Upper lobe of left lung (tissue), 6 donors: ENCODE data around the gene POLR3G. TPM values are rescaled to one million over a fixed set of nuclear protein-coding genes. Genes with fewer than 3 reads are reported as not detected.

Experiments
- ATAC-seq, 2 donors: fragments of 200-7000 bp; cut with Tn5 transposase; one replicate each; pipeline ENCODE4 v1.9.1; 2022; ENCODE audit warnings: mild to moderate bottlenecking in 2 of 2, moderate library complexity in 2 of 2; ENCODE audit not compliant: low FRiP score in 2 of 2
- DNase-seq, 2 donors: peaks; one replicate each; pipeline ENCODE4 v3.0.0-alpha.2; 2019 to 2020
- H3K27ac ChIP-seq, 4 donors: fragments of 200-600 bp; sonication (generic); one replicate each; pipeline ENCODE4 v1.5.1; 2016 to 2019
- H3K27me3 ChIP-seq, 4 donors: fragments of 200-600 bp; sonication (generic); one replicate each; pipeline ENCODE4 v1.5.1; 2017 to 2019
- H3K36me3 ChIP-seq, 4 donors: fragments of 200-600 bp; sonication (generic); one replicate each; pipeline ENCODE4 v1.5.1; 2016 to 2019
- H3K4me1 ChIP-seq, 4 donors: fragments of 200-600 bp; sonication (generic); one replicate each; pipeline ENCODE4 v1.5.1; 2018 to 2019
- H3K4me3 ChIP-seq, 4 donors: fragments of 200-600 bp; sonication (generic); one replicate each; pipeline ENCODE4 v1.5.1; 2017 to 2019; ENCODE audit warnings: mild to moderate bottlenecking in 2 of 4, moderate library complexity in 1 of 4
- H3K9me3 ChIP-seq, 4 donors: fragments of 200-600 bp; sonication (generic); one replicate each; pipeline ENCODE4 v1.5.1; 2018 to 2019
- EP300 ChIP-seq, 4 donors: sonication (generic); formaldehyde crosslinking; IDR thresholded peaks; one replicate each; pipeline ENCODE4 v1.5.1; 2017; ENCODE audit warnings: antibody characterized with exemption in 4 of 4, control low read depth in 2 of 4
- POLR2A ChIP-seq, 4 donors: fragments of 450-650 bp; IDR thresholded peaks; one replicate each; pipeline ENCODE4 v1.5.1; 2016 to 2017; ENCODE audit warnings: antibody characterized with exemption in 4 of 4, mild to moderate bottlenecking in 2 of 4
- POLR2AphosphoS5 ChIP-seq, 2 donors: sonication (generic); formaldehyde crosslinking; IDR thresholded peaks; one replicate each; pipeline ENCODE4 v1.5.1; 2017; ENCODE audit warnings: antibody characterized with exemption in 2 of 2
- WGBS, 2 donors: methylation state at CpG; one replicate each; pipeline ENCODE4 v1.1.5; 2017 to 2018; 5-methylcytosine and 5-hydroxymethylcytosine counted together
- total RNA-seq, 6 donors: library from RNA; depleted of rRNA in 4 of 6; stranded (reverse); fragments of >200 nt in 4 of 6; gene quantifications; one replicate each; pipeline versions ENCODE4 v1.1.0 to v1.2.1, GENCODE V29; 2016 to 2021
- TF ChIP-seq, protein P1 (sequence below), 6 experiments: fragments of 450-650 bp in 4 of 6; fragments of 200-600 bp in 2 of 6; sonication (generic) in 2 of 6; IDR thresholded peaks; one replicate each; pipeline ENCODE4 v1.5.1; 2016 to 2019; ENCODE audit warnings: antibody characterized with exemption in 6 of 6
- donor health status: DM: no; HTN: no; CAD: no; lungs with moderate emphysema.
- donor health status: DM: no; HTN: yes; CAD: no; lungs with severe emphysema.

Gene POLR3G
- total RNA-seq, 6 donors from 2014 or later, result 0.33 to 2.5 (median 1.9) TPM; not detected in 1

DNA sequence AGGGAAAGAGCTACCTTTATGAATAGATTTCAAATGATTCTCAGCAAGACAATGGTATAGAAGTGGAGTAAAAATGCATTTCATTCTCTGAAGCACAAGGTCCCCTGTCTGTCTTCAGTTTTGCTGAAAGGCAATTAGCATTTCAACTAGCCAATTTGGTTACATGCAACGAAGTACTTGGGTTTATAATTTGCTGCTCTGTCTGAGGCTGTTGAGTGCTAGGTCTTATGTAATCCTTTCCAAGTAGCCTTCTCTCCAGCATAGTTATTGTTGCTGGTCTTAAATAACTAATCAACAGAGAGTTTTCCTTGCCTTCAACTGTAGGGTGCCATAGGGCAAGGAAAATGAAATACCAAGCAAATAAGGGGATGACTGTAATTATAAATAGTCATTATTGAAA is 88.4 kb downstream of the POLR3G start:
- H3K4me1 ChIP-seq, result peaks cover 6 to 17% (median 13%) of the 10 kb centered on the region in 4 donors
- H3K27ac ChIP-seq, result no peak overlapping the region
- H3K4me3 ChIP-seq, result no peak overlapping the region
- no peak for ATAC-seq
- H3K27me3 ChIP-seq, result peaks cover 0 to 10% (median 4%) of the 10 kb centered on the region in 4 donors
- no peak for DNase-seq
- H3K36me3 ChIP-seq, result no peaks in the 10 kb centered on the region
- TF ChIP-seq, protein P1, sequence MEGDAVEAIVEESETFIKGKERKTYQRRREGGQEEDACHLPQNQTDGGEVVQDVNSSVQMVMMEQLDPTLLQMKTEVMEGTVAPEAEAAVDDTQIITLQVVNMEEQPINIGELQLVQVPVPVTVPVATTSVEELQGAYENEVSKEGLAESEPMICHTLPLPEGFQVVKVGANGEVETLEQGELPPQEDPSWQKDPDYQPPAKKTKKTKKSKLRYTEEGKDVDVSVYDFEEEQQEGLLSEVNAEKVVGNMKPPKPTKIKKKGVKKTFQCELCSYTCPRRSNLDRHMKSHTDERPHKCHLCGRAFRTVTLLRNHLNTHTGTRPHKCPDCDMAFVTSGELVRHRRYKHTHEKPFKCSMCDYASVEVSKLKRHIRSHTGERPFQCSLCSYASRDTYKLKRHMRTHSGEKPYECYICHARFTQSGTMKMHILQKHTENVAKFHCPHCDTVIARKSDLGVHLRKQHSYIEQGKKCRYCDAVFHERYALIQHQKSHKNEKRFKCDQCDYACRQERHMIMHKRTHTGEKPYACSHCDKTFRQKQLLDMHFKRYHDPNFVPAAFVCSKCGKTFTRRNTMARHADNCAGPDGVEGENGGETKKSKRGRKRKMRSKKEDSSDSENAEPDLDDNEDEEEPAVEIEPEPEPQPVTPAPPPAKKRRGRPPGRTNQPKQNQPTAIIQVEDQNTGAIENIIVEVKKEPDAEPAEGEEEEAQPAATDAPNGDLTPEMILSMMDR (IDR thresholded peaks at IDR 0.05), result no peak
- TF ChIP-seq POLR2AphosphoS5 (IDR thresholded peaks at IDR 0.05), result no peak
- no peak for TF ChIP-seq EP300 (IDR thresholded peaks at IDR 0.05)
- no peak for TF ChIP-seq POLR2A (IDR thresholded peaks at IDR 0.05)
- H3K9me3 ChIP-seq, result no peaks in the 10 kb centered on the region
- WGBS, 2 donors, result 35 to 44% methylated on average over 1 of the region's 1 CpG

Other genes with a start within 250 kb of the POLR3G start
- gene CETN3, start 65.1 kb upstream of the POLR3G start, total RNA-seq, result 10 to 100 TPM in 3 of 6 donors, 1 to 10 TPM in 3; 3.3 to 28.5 (median 11.7) TPM
- 1 to 10 TPM; 1.8 to 6.6 (median 5.0) TPM for gene MBLAC2, start 93 bp upstream of the POLR3G start, total RNA-seq
- 10 to 100 TPM in 4 of 6 donors, 1 to 10 TPM in 2; 4.2 to 37.5 (median 18.9) TPM for gene LYSMD3, start 54.7 kb downstream of the POLR3G start, total RNA-seq
- 100 to 1,000 TPM in 2 of 6 donors, 10 to 100 TPM in 4; 22.3 to 129 (median 60.4) TPM for gene ADGRV1, start 83.9 kb downstream of the POLR3G start, total RNA-seq